ENCODE results near the gene PRCD.

The PRCD gene

GRCh38 chr17:76570877-76571471 is 31.1 kb downstream of the PRCD start:
- no peak for DNase-seq (ENCODE audit: low read depth in 2 of 2)

- no peak for DNase-seq (ENCODE audit: low read depth in 2 of 2)
These were observed 32.5 kb downstream of the PRCD start for GRCh38 chr17:76572201-76572910.

GRCh38 chr17:76573096-76573495 is 33.3 kb downstream of the PRCD start:
- no peak for DNase-seq (ENCODE audit: low read depth in 2 of 2)

- DNase-seq (ENCODE audit: low read depth in 2 of 2), result no peak
These were observed 34.3 kb downstream of the PRCD start for GRCh38 chr17:76574166-76574565.

GRCh38 chr17:76575570-76575969 is 35.7 kb downstream of the PRCD start:
- no peak for DNase-seq (ENCODE audit: low read depth in 2 of 2)

- DNase-seq (ENCODE audit: low read depth in 2 of 2), result no peak
These were observed 36.3 kb downstream of the PRCD start for GRCh38 chr17:76576189-76576588.

GRCh38 chr17:76577876-76578275 is 38.0 kb downstream of the PRCD start:
- no peak for DNase-seq (ENCODE audit: low read depth in 2 of 2)

GRCh38 chr17:76578376-76578775 is 38.5 kb downstream of the PRCD start:
- DNase-seq (ENCODE audit: low read depth in 2 of 2), result no peak

GRCh38 chr17:76579281-76579680 is 39.4 kb downstream of the PRCD start:
- DNase-seq (ENCODE audit: low read depth in 2 of 2), result no peak

GRCh38 chr17:76581515-76581914 is 41.7 kb downstream of the PRCD start:
- DNase-seq (ENCODE audit: low read depth in 2 of 2), result no peak

GRCh38 chr17:76582660-76583059 is 42.8 kb downstream of the PRCD start:
- no peak for DNase-seq (ENCODE audit: low read depth in 2 of 2)

- DNase-seq (ENCODE audit: low read depth in 2 of 2), result no peak
These were observed 44.7 kb downstream of the PRCD start for GRCh38 chr17:76584427-76585032.

GRCh38 chr17:76585033-76585648 is 45.3 kb downstream of the PRCD start:
- DNase-seq (ENCODE audit: low read depth in 2 of 2), result no peak

GRCh38 chr17:76585649-76586593 is 46.1 kb downstream of the PRCD start, which contains the start of gene ST6GALNAC2:
TSS of gene ST6GALNAC2 (minus strand) at chr17:76585860. CDS start at chr17:76585808, 52 bp downstream.
- DNase-seq (ENCODE audit: low read depth in 2 of 2), result no peak

GRCh38 chr17:76586741-76587487 is 47.1 kb downstream of the PRCD start:
- no peak for DNase-seq (ENCODE audit: low read depth in 2 of 2)

GRCh38 chr17:76588182-76588581 is 48.3 kb downstream of the PRCD start:
- DNase-seq (ENCODE audit: low read depth in 2 of 2), result no peak

GRCh38 chr17:76593384-76593826 is 53.6 kb downstream of the PRCD start:
- DNase-seq (ENCODE audit: low read depth in 2 of 2), result no peak

GRCh38 chr17:76593959-76594358 is 54.1 kb downstream of the PRCD start:
- no peak for DNase-seq (ENCODE audit: low read depth in 2 of 2)

- DNase-seq (ENCODE audit: low read depth in 2 of 2), result no peak
These were observed 54.8 kb downstream of the PRCD start for GRCh38 chr17:76594690-76595089.

Data from stimulated activated CD8-positive, alpha-beta memory T cell treated with anti-CD3 and anti-CD28 coated beads, Interleukin-2, amount 100 ng/mL, for 1 hour (primary cell).